HG03108 (cell line): Measurements from ENCODE around the gene WDR38.

Source experiments
- ATAC-seq: cut with Tn5 transposase; IDR thresholded peaks from one replicate; pipeline ENCODE4 v1.9.1; 2021; ENCODE audit warnings: moderate library complexity; ENCODE audit not compliant: unreplicated experiment

The WDR38 gene

GRCh38 chr9:124857533-124858162 lies 4.4 kb downstream of the WDR38 start:
- no peak for ATAC-seq

GRCh38 chr9:124858330-124859046 lies 5.2 kb downstream of the WDR38 start:
- no peak for ATAC-seq

- no peak for ATAC-seq
Observed at GRCh38 chr9:124859803-124860581, 6.7 kb downstream of the WDR38 start.

- no peak for ATAC-seq
Observed at GRCh38 chr9:124860582-124861341, 7.5 kb downstream of the WDR38 start.

- ATAC-seq, result peak; percentile 86
Observed at GRCh38 chr9:124861342-124862229, 8.3 kb downstream of the WDR38 start, which contains the start of the genes ARPC5L and RPL35. Gene ARPC5L, plus strand, starts transcription at chr9:124862130. Its CDS starts 7,161 bp downstream, at chr9:124869291. Gene RPL35, minus strand, starts transcription at chr9:124861957. Its CDS starts 45 bp downstream, at chr9:124861912.

- no peak for ATAC-seq
Observed at GRCh38 chr9:124863371-124863871, 10.2 kb downstream of the WDR38 start.

GRCh38 chr9:124868511-124869465 lies 15.5 kb downstream of the WDR38 start:
- ATAC-seq, result peak; percentile 57

- no peak for ATAC-seq
Observed at GRCh38 chr9:124869466-124869985, 16.3 kb downstream of the WDR38 start.

- ATAC-seq, result no peak
Observed at GRCh38 chr9:124869986-124870560, 16.8 kb downstream of the WDR38 start.

- no peak for ATAC-seq
Observed at GRCh38 chr9:124870723-124871122, 17.5 kb downstream of the WDR38 start.

GRCh38 chr9:124871156-124871561 lies 17.9 kb downstream of the WDR38 start:
- ATAC-seq, result no peak

- ATAC-seq, result no peak
Observed at GRCh38 chr9:124873664-124874063, 20.4 kb downstream of the WDR38 start.

- no peak for ATAC-seq
Observed at GRCh38 chr9:124875501-124875900, 22.2 kb downstream of the WDR38 start.

GRCh38 chr9:124877021-124877782 lies 23.9 kb downstream of the WDR38 start:
- no peak for ATAC-seq

- no peak for ATAC-seq
Observed at GRCh38 chr9:124878021-124878420, 24.8 kb downstream of the WDR38 start.

GRCh38 chr9:124878518-124878917 lies 25.3 kb downstream of the WDR38 start:
- ATAC-seq, result no peak

- no peak for ATAC-seq
Observed at GRCh38 chr9:124879226-124879625, 26.0 kb downstream of the WDR38 start.
